ENCODE measurements around the gene CUX1. TPM values are rescaled to one million over a fixed set of nuclear protein-coding genes. Genes with fewer than 3 reads are reported as not detected.

CUX1 gene
- polyA plus RNA-seq (2012; ENCODE audit: missing spikeins), result 15.0 TPM

- TF ChIP-seq POLR2AphosphoS5 (IDR thresholded peaks at IDR 0.05; ENCODE audit: low read depth, low read length), result no peak
- TF ChIP-seq TAF1 (IDR thresholded peaks at IDR 0.05; ENCODE audit: borderline replicate concordance, low read depth, low read length), result no peak
- TF ChIP-seq POLR2A (IDR thresholded peaks at IDR 0.05; ENCODE audit: low read depth, low read length), result no peak
- peak; percentile 48 for FAIRE-seq
- DNase-seq (ENCODE audit: insufficient read length), result no peak
These were observed at the start of gene CUX1 for GRCh38 chr7:101817471-101818286. CUX1 (plus strand) TSS chr7:101817626; CDS start chr7:101817640, 14 bp downstream.

GRCh38 chr7:101768280-101768679 lies 49.1 kb upstream of the CUX1 start:
- DNase-seq (ENCODE audit: insufficient read length) (no peak), FAIRE-seq (no peak)
- TF ChIP-seq POLR2AphosphoS5 (IDR thresholded peaks at IDR 0.05; ENCODE audit: low read depth, low read length), result no peak
- no peak for TF ChIP-seq TAF1 (IDR thresholded peaks at IDR 0.05; ENCODE audit: borderline replicate concordance, low read depth, low read length)
- TF ChIP-seq POLR2A (IDR thresholded peaks at IDR 0.05; ENCODE audit: low read depth, low read length), result no peak

- DNase-seq (ENCODE audit: insufficient read length) (no peak), FAIRE-seq (no peak)
- TF ChIP-seq POLR2AphosphoS5 (IDR thresholded peaks at IDR 0.05; ENCODE audit: low read depth, low read length), result no peak
- no peak for TF ChIP-seq POLR2A (IDR thresholded peaks at IDR 0.05; ENCODE audit: low read depth, low read length)
- no peak for TF ChIP-seq TAF1 (IDR thresholded peaks at IDR 0.05; ENCODE audit: borderline replicate concordance, low read depth, low read length)
These were observed 47.0 kb upstream of the CUX1 start for GRCh38 chr7:101770466-101770865.

GRCh38 chr7:101772508-101773211 lies 44.8 kb upstream of the CUX1 start:
- FAIRE-seq (no peak), DNase-seq (ENCODE audit: insufficient read length) (no peak)
- no peak for TF ChIP-seq POLR2AphosphoS5 (IDR thresholded peaks at IDR 0.05; ENCODE audit: low read depth, low read length)
- TF ChIP-seq TAF1 (IDR thresholded peaks at IDR 0.05; ENCODE audit: borderline replicate concordance, low read depth, low read length), result no peak
- no peak for TF ChIP-seq POLR2A (IDR thresholded peaks at IDR 0.05; ENCODE audit: low read depth, low read length)

GRCh38 chr7:101775181-101775580 lies 42.2 kb upstream of the CUX1 start:
- TF ChIP-seq POLR2A (IDR thresholded peaks at IDR 0.05; ENCODE audit: low read depth, low read length), result no peak
- no peak for TF ChIP-seq TAF1 (IDR thresholded peaks at IDR 0.05; ENCODE audit: borderline replicate concordance, low read depth, low read length)
- no peak for TF ChIP-seq POLR2AphosphoS5 (IDR thresholded peaks at IDR 0.05; ENCODE audit: low read depth, low read length)
- DNase-seq (ENCODE audit: insufficient read length), result no peak
- no peak for FAIRE-seq

- no peak for TF ChIP-seq POLR2A (IDR thresholded peaks at IDR 0.05; ENCODE audit: low read depth, low read length)
- no peak for TF ChIP-seq TAF1 (IDR thresholded peaks at IDR 0.05; ENCODE audit: borderline replicate concordance, low read depth, low read length)
- TF ChIP-seq POLR2AphosphoS5 (IDR thresholded peaks at IDR 0.05; ENCODE audit: low read depth, low read length), result no peak
- FAIRE-seq (no peak), DNase-seq (ENCODE audit: insufficient read length) (no peak)
These were observed 39.3 kb upstream of the CUX1 start for GRCh38 chr7:101778026-101778580.

- FAIRE-seq (no peak), DNase-seq (ENCODE audit: insufficient read length) (no peak)
- TF ChIP-seq TAF1 (IDR thresholded peaks at IDR 0.05; ENCODE audit: borderline replicate concordance, low read depth, low read length), result no peak
These were observed 38.2 kb upstream of the CUX1 start for GRCh38 chr7:101779267-101779666.

- TF ChIP-seq POLR2AphosphoS5 (IDR thresholded peaks at IDR 0.05; ENCODE audit: low read depth, low read length) (no peak), POLR2A (IDR thresholded peaks at IDR 0.05; ENCODE audit: low read depth, low read length) (no peak), TAF1 (IDR thresholded peaks at IDR 0.05; ENCODE audit: borderline replicate concordance, low read depth, low read length) (no peak)
- DNase-seq (ENCODE audit: insufficient read length), result no peak
- FAIRE-seq, result no peak
These were observed 37.1 kb upstream of the CUX1 start for GRCh38 chr7:101780281-101780680.

GRCh38 chr7:101781439-101781838 lies 36.0 kb upstream of the CUX1 start:
- FAIRE-seq, result no peak
- no peak for DNase-seq (ENCODE audit: insufficient read length)

GRCh38 chr7:101782476-101782875 lies 35.0 kb upstream of the CUX1 start:
- DNase-seq (ENCODE audit: insufficient read length) (no peak), FAIRE-seq (no peak)
- TF ChIP-seq POLR2A (IDR thresholded peaks at IDR 0.05; ENCODE audit: low read depth, low read length) (no peak), POLR2AphosphoS5 (IDR thresholded peaks at IDR 0.05; ENCODE audit: low read depth, low read length) (no peak), TAF1 (IDR thresholded peaks at IDR 0.05; ENCODE audit: borderline replicate concordance, low read depth, low read length) (no peak)

More at GRCh38 chr7:101781439-101781838, 36.0 kb upstream of the CUX1 start:
- TF ChIP-seq TAF1 (IDR thresholded peaks at IDR 0.05; ENCODE audit: borderline replicate concordance, low read depth, low read length), result no peak
- no peak for TF ChIP-seq POLR2AphosphoS5 (IDR thresholded peaks at IDR 0.05; ENCODE audit: low read depth, low read length)
- TF ChIP-seq POLR2A (IDR thresholded peaks at IDR 0.05; ENCODE audit: low read depth, low read length), result no peak

- TF ChIP-seq TAF1 (IDR thresholded peaks at IDR 0.05; ENCODE audit: borderline replicate concordance, low read depth, low read length) (no peak), POLR2A (IDR thresholded peaks at IDR 0.05; ENCODE audit: low read depth, low read length) (no peak), POLR2AphosphoS5 (IDR thresholded peaks at IDR 0.05; ENCODE audit: low read depth, low read length) (no peak)
- DNase-seq (ENCODE audit: insufficient read length) (no peak), FAIRE-seq (no peak)
These were observed 34.5 kb upstream of the CUX1 start for GRCh38 chr7:101782896-101783295.

Measured in GM12892 (cell line).